Aorta (tissue), 5 donors: ENCODE data around the gene PPY. TPM values are rescaled to one million over a fixed set of nuclear protein-coding genes. Genes with fewer than 3 reads are reported as not detected.

ENCODE experiments used
- ATAC-seq: fragments of 200-7000 bp; cut with Tn5 transposase; one replicate; pipeline ENCODE4 v1.9.1; 2022; ENCODE audit warnings: moderate library complexity; ENCODE audit not compliant: low FRiP score
- DNase-seq, 2 donors: peaks; one replicate each; pipeline ENCODE4 v3.0.0-alpha.2; 2020
- H3K27ac ChIP-seq, 2 donors: one replicate each; pipeline ENCODE4 v1.5.1; 2013; ENCODE audit warnings: low read length in 2 of 2, mild to moderate bottlenecking in 2 of 2, moderate library complexity in 2 of 2, control low read depth in 1 of 2, inconsistent platforms in 1 of 2, low read depth in 1 of 2
- H3K27me3 ChIP-seq, 2 donors: one replicate each; pipeline ENCODE4 v1.6.1; 2013; ENCODE audit warnings: control low read depth in 1 of 2, low read length in 1 of 2, mild to moderate bottlenecking in 1 of 2, moderate library complexity in 1 of 2; ENCODE audit not compliant: insufficient read depth in 2 of 2, control insufficient read depth in 1 of 2
- H3K36me3 ChIP-seq, 2 donors: one replicate each; pipeline ENCODE4 v1.6.1; 2013; ENCODE audit warnings: control low read depth in 1 of 2, low read length in 1 of 2, mild to moderate bottlenecking in 1 of 2; ENCODE audit not compliant: insufficient read depth in 2 of 2, control insufficient read depth in 1 of 2
- H3K4me1 ChIP-seq, 2 donors: one replicate each; pipeline ENCODE4 v1.6.1; 2013; ENCODE audit warnings: low read length in 2 of 2, control low read depth in 1 of 2, mild to moderate bottlenecking in 1 of 2, moderate library complexity in 1 of 2; ENCODE audit not compliant: insufficient read depth in 2 of 2, control insufficient read depth in 1 of 2
- H3K4me3 ChIP-seq, 2 donors: one replicate each; pipeline ENCODE4 v1.5.1; 2013; ENCODE audit warnings: low read length in 2 of 2, control low read depth in 1 of 2, mild to moderate bottlenecking in 1 of 2
- H3K9me3 ChIP-seq: one replicate; pipeline ENCODE4 v1.6.1; 2013; ENCODE audit warnings: mild to moderate bottlenecking, low read length; ENCODE audit not compliant: control insufficient read depth
- WGBS, 2 donors: extraction: QIAGEN DNeasy Blood & Tissue Kit; methylation state at CpG; one replicate each; pipeline ENCODE4 v1.1.7; 2013; 5-methylcytosine and 5-hydroxymethylcytosine counted together
- intact Hi-C, 2 donors: fragments of 100-400 bp; cut with DNase I; formaldehyde crosslinking; loops; one replicate each; pipeline versions ENCODE4 v1.14.2 to v1.15.0; 2022
- long read RNA-seq, 2 donors: library from polyadenylated mRNA; unstranded; transcript quantifications; one replicate each; pipeline ENCODE4 v2.0.0, GENCODE V29; 2020 to 2021
- polyA plus RNA-seq, 2 donors: library from polyadenylated mRNA; stranded (reverse); fragments of 200-250 nt; gene quantifications; one replicate each; pipeline ENCODE4 v1.2.3, GENCODE V29; 2013
- total RNA-seq, 2 donors: library from RNA; stranded (reverse); fragmentation: NEBNext Ultra II Directional; extraction: Animal tissue kit (Norgen Biotek cat#: 25700); gene quantifications; one replicate each; pipeline ENCODE4 v1.2.1, GENCODE V29; 2021
- donor health status: healthy with polysubstance abuse.
- donor health status: Bipolar disorder and iron deficiency.
- donor health status: DM: no; HTN: no; CAD: no.
- donor health status: DM: no; HTN: no; CAD: no.
- donor health status: DM: yes; HTN: yes; CAD: no.

PPY gene
- total RNA-seq (not detected), polyA plus RNA-seq (not detected)
- long read RNA-seq, donor 1, result 0 reads
- long read RNA-seq, donor 2, result 0 reads

GRCh38 chr17:43942051-43942685 lies at the start of gene PPY:
Gene PPY, minus strand, starts transcription at chr17:43942476. Its CDS starts 822 bp downstream, at chr17:43941654.
- no peak within 1 kb of the TSS for H3K27ac ChIP-seq
- no peaks in the 10 kb centered on the region for H3K9me3 ChIP-seq
- 90 to 91% methylated on average over 17 of the region's 17 CpGs for WGBS, 2 donors
- H3K27me3 ChIP-seq, result no peaks in the 10 kb centered on the region
- ATAC-seq (no peak), DNase-seq (no peak)
- no peaks in the 10 kb centered on the region for H3K36me3 ChIP-seq
- intact Hi-C loops, result loop anchor here in 1 of 2 donors (2.0 to 5.0 kb wide), 2 partner anchors 101 to 225 kb away; no protein-coding TSS in a partner anchor
- no peak within 1 kb of the TSS for H3K4me3 ChIP-seq
- H3K4me1 ChIP-seq, result no peaks in the 10 kb centered on the region

GRCh38 chr17:43988301-43988700 lies 46.0 kb upstream of the PPY start:
- no peaks in the 10 kb centered on the region for H3K9me3 ChIP-seq
- no peak overlapping the region for H3K4me3 ChIP-seq
- H3K4me1 ChIP-seq, result no peaks in the 10 kb centered on the region
- H3K36me3 ChIP-seq, result no peaks in the 10 kb centered on the region
- ATAC-seq (no peak), DNase-seq (no peak)
- no peaks in the 10 kb centered on the region for H3K27me3 ChIP-seq
- H3K27ac ChIP-seq, result no peak overlapping the region
- 79 to 85% methylated on average over 9 of the region's 9 CpGs for WGBS, 2 donors
- intact Hi-C loops, result no loop called here

- H3K36me3 ChIP-seq, result no peaks in the 10 kb centered on the region
- no peaks in the 10 kb centered on the region for H3K4me1 ChIP-seq
- H3K27me3 ChIP-seq, result no peaks in the 10 kb centered on the region
- no peak overlapping the region for H3K27ac ChIP-seq
- no peaks in the 10 kb centered on the region for H3K9me3 ChIP-seq
- H3K4me3 ChIP-seq, result no peak overlapping the region
- WGBS, 2 donors, result 56 to 65% methylated on average over 12 of the region's 12 CpGs
- intact Hi-C loops, result no loop called here
- DNase-seq, result no peak
- no peak for ATAC-seq
Observed at GRCh38 chr17:43987131-43988021, 45.1 kb upstream of the PPY start.

- Histone ChIP-seq H3K4me3 (no peak overlapping the region), H3K36me3 (no peaks in the 10 kb centered on the region), H3K27ac (no peak overlapping the region), H3K9me3 (no peaks in the 10 kb centered on the region), H3K27me3 (no peaks in the 10 kb centered on the region), H3K4me1 (no peaks in the 10 kb centered on the region)
- intact Hi-C loops, result no loop called here
- WGBS, 2 donors, result 83 to 85% methylated on average over 7 of the region's 7 CpGs
- ATAC-seq (no peak), DNase-seq (no peak)
Observed at GRCh38 chr17:43986225-43986981, 44.1 kb upstream of the PPY start.

- DNase-seq (no peak), ATAC-seq (no peak)
- no peak overlapping the region for H3K4me3 ChIP-seq
- no peaks in the 10 kb centered on the region for H3K27me3 ChIP-seq
- intact Hi-C loops, result no loop called here
- WGBS, 2 donors, result 87 to 88% methylated on average over 8 of the region's 8 CpGs
- H3K4me1 ChIP-seq, result no peaks in the 10 kb centered on the region
- H3K27ac ChIP-seq, result no peak overlapping the region
- no peaks in the 10 kb centered on the region for H3K36me3 ChIP-seq
- no peaks in the 10 kb centered on the region for H3K9me3 ChIP-seq
Observed at GRCh38 chr17:43984521-43984920, 42.2 kb upstream of the PPY start.

GRCh38 chr17:43983515-43984411 lies 41.5 kb upstream of the PPY start:
- DNase-seq (peak in 1 of 2 donors; percentile 78), ATAC-seq (peak; percentile 56)
- H3K4me3 ChIP-seq, result peak overlapping the region in 1 of 2 donors; percentile 30
- no peak overlapping the region for H3K27ac ChIP-seq
- no peaks in the 10 kb centered on the region for H3K36me3 ChIP-seq
- H3K27me3 ChIP-seq, result no peaks in the 10 kb centered on the region
- intact Hi-C loops, result no loop called here
- 2 to 3% methylated on average over 68 to 78 of the region's 78 CpGs for WGBS, 2 donors
- H3K9me3 ChIP-seq, result no peaks in the 10 kb centered on the region
- H3K4me1 ChIP-seq, result no peaks in the 10 kb centered on the region

- H3K4me3 ChIP-seq, result no peak overlapping the region
- no peaks in the 10 kb centered on the region for H3K27me3 ChIP-seq
- peak; percentile 22 for ATAC-seq
- intact Hi-C loops, result no loop called here
- H3K36me3 ChIP-seq, result no peaks in the 10 kb centered on the region
- no peak overlapping the region for H3K27ac ChIP-seq
- no peak for DNase-seq
- no peaks in the 10 kb centered on the region for H3K9me3 ChIP-seq
- 20 to 26% methylated on average over 5 of the region's 5 CpGs for WGBS, 2 donors
- H3K4me1 ChIP-seq, result no peaks in the 10 kb centered on the region
Observed at GRCh38 chr17:43983196-43983514, 40.9 kb upstream of the PPY start.

- intact Hi-C loops, result no loop called here
- ATAC-seq, result no peak
- Histone ChIP-seq H3K27me3 (no peaks in the 10 kb centered on the region), H3K4me1 (no peaks in the 10 kb centered on the region), H3K9me3 (no peaks in the 10 kb centered on the region), H3K27ac (no peak overlapping the region), H3K4me3 (no peak overlapping the region), H3K36me3 (no peaks in the 10 kb centered on the region)
- 85 to 87% methylated on average over 2 of the region's 2 CpGs for WGBS, 2 donors
- DNase-seq, result no peak
Observed at GRCh38 chr17:43982171-43982570, 39.9 kb upstream of the PPY start.
